Tibial nerve (tissue), 4 donors: ENCODE data around the gene SCN2B. TPM values are rescaled to one million over a fixed set of nuclear protein-coding genes. Genes with fewer than 3 reads are reported as not detected.

Experiments
- DNase-seq, 2 donors: peaks; one replicate each; pipeline ENCODE4 v3.0.0-alpha.2; 2019; ENCODE audit warnings: low spot score in 2 of 2
- H3K27ac ChIP-seq, 4 donors: fragments of 200-600 bp; sonication (generic) in 3 of 4; one replicate each; pipeline ENCODE4 v1.5.1; 2017 to 2019; ENCODE audit warnings: mild to moderate bottlenecking in 1 of 4
- H3K27me3 ChIP-seq, 2 donors: fragments of 200-600 bp; sonication (generic) in 1 of 2; one replicate each; pipeline versions ENCODE4 v1.5.1 to v1.6.0; 2017 to 2019
- H3K36me3 ChIP-seq, 3 donors: fragments of 200-600 bp; sonication (generic); one replicate each; pipeline ENCODE4 v1.5.1; 2018 to 2019
- H3K4me1 ChIP-seq, 4 donors: fragments of 200-600 bp; sonication (generic) in 3 of 4; one replicate each; pipeline ENCODE4 v1.5.1; 2017 to 2019
- H3K4me3 ChIP-seq, 4 donors: fragments of 200-600 bp; sonication (generic) in 3 of 4; one replicate each; pipeline ENCODE4 v1.5.1; 2017 to 2019; ENCODE audit warnings: mild to moderate bottlenecking in 1 of 4, moderate library complexity in 1 of 4
- H3K9me3 ChIP-seq, 4 donors: fragments of 200-600 bp; sonication (generic) in 3 of 4; one replicate each; pipeline ENCODE4 v1.5.1; 2017 to 2019
- EP300 ChIP-seq, 2 donors: sonication (generic); formaldehyde crosslinking; IDR thresholded peaks; one replicate each; pipeline ENCODE4 v1.6.1; 2017; ENCODE audit warnings: antibody characterized with exemption in 2 of 2, mild to moderate bottlenecking in 1 of 2
- POLR2A ChIP-seq, 2 donors: fragments of 450-650 bp; IDR thresholded peaks; one replicate each; pipeline ENCODE4 v1.6.1; 2017; ENCODE audit warnings: antibody characterized with exemption in 2 of 2, mild to moderate bottlenecking in 2 of 2, moderate library complexity in 2 of 2
- WGBS, 2 donors: methylation state at CpG; one replicate each; pipeline ENCODE4 v1.1.5; 2018; 5-methylcytosine and 5-hydroxymethylcytosine counted together
- total RNA-seq, 4 donors: library from RNA; depleted of rRNA; stranded (reverse); fragments of >200 nt; gene quantifications; one replicate each; pipeline ENCODE4 v1.1.0, GENCODE V29; 2016
- TF ChIP-seq, protein P1 (sequence below), 5 experiments: fragments of 200-600 bp in 3 of 5; fragments of 450-650 bp in 2 of 5; sonication (generic) in 3 of 5; IDR thresholded peaks; one replicate each; pipeline ENCODE4 v1.5.1; 2016 to 2019; ENCODE audit warnings: antibody characterized with exemption in 5 of 5, mild to moderate bottlenecking in 3 of 5, moderate library complexity in 2 of 5

Gene SCN2B
- total RNA-seq, 4 donors from 2014 or later: 0.78 to 1.3 (median 0.87) TPM; not detected in 1

DNA sequence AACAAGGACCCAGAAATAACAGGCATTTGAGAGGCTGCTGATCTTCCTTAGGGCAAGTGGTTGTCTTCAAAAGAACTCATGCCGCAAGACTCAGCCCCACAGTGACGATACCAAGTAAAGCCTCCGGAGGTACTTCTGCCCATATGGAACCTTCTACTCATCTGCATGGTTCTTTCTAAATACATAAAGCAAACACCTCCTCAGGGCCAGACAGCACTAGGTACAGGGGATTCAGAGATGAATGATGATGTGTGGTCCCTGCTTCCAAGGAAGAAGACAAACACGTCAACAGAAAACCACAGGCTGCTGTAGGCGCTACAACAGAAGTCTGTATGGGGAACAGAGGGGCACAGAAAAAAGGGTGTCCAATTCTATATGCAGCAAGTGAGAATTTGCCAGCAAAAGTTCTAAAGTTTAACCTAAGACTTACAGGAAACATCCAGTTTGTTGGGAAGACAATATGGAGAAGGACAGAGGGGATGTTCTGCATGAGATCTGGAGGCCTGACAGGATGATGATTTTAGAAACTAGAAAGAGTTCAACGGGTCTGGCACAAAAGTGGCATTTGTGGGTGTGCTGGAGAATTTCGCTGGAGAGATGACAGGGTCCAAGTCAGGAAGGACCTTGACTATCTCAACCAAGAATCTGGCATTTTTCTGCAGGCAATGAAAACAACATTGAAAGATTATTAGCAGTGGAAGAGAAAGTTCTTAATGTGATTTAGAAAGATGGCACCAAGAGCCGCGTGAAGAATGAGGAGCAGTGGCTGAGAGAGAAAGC is 24.7 kb upstream of the SCN2B start:
- TF ChIP-seq EP300 (IDR thresholded peaks at IDR 0.05): no peak
- peaks cover 0 to 9% (median 0%) of the 10 kb centered on the region in 4 donors for H3K4me1 ChIP-seq
- H3K36me3 ChIP-seq: no peaks in the 10 kb centered on the region
- no peak overlapping the region for H3K4me3 ChIP-seq
- DNase-seq: no peak
- H3K27me3 ChIP-seq: no peaks in the 10 kb centered on the region
- 90 to 94% methylated on average over 9 of the region's 9 CpGs for WGBS, 2 donors
- no peaks in the 10 kb centered on the region for H3K9me3 ChIP-seq
- no peak overlapping the region for H3K27ac ChIP-seq

DNA sequence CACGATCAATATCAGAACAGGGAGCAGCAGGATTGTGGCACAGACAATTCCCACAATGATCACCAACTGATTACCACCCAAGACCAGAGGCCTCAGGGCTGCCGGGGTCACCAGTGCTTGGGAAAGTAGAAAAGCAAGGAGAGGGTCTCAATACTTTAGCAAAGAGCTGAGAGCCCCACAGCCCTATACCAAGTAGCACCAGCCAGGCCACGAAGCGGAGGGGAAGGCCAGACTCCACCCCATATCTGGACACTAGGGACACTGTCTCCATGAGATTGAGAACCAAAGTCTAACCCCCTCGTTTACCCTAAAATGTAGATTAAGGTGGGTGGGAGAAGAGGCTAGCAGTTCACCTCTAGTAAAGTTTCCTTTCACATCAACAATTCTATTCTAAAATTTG is 24.1 kb upstream of the SCN2B start:
- no peak for DNase-seq
- Histone ChIP-seq H3K36me3 (no peaks in the 10 kb centered on the region), H3K27me3 (no peaks in the 10 kb centered on the region), H3K9me3 (no peaks in the 10 kb centered on the region), H3K27ac (no peak overlapping the region), H3K4me3 (no peak overlapping the region), H3K4me1 (peaks cover 0 to 11% (median 0%) of the 10 kb centered on the region in 4 donors)
- WGBS, 2 donors: 81 to 87% methylated on average over 5 of the region's 5 CpGs
- TF ChIP-seq, protein P1, sequence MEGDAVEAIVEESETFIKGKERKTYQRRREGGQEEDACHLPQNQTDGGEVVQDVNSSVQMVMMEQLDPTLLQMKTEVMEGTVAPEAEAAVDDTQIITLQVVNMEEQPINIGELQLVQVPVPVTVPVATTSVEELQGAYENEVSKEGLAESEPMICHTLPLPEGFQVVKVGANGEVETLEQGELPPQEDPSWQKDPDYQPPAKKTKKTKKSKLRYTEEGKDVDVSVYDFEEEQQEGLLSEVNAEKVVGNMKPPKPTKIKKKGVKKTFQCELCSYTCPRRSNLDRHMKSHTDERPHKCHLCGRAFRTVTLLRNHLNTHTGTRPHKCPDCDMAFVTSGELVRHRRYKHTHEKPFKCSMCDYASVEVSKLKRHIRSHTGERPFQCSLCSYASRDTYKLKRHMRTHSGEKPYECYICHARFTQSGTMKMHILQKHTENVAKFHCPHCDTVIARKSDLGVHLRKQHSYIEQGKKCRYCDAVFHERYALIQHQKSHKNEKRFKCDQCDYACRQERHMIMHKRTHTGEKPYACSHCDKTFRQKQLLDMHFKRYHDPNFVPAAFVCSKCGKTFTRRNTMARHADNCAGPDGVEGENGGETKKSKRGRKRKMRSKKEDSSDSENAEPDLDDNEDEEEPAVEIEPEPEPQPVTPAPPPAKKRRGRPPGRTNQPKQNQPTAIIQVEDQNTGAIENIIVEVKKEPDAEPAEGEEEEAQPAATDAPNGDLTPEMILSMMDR (IDR thresholded peaks at IDR 0.05): no peak
- TF ChIP-seq EP300 (IDR thresholded peaks at IDR 0.05) (no peak), POLR2A (IDR thresholded peaks at IDR 0.05) (no peak)

DNA sequence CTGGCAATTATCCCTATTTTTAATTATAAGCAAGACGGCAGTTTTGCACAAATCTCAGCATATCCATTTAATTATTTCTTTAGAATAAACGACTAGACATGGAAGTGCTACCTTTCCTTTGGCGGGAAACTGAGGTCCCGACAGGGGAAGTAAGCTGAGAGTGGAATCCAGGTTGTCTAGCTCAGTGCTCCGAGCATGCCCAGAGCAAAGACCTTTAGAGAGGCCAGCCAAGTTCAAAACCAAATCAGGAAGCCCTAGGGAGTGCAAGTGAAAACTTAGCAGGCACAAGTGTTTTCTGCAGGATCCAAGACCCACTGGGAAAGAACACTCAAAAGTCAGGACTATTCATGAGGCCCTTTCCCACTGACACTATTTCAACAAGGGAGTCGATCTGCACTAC is 22.7 kb upstream of the SCN2B start:
- Histone ChIP-seq H3K27ac (no peak overlapping the region), H3K4me1 (peaks cover 0 to 21% (median 6%) of the 10 kb centered on the region in 4 donors), H3K9me3 (no peaks in the 10 kb centered on the region), H3K4me3 (no peak overlapping the region), H3K27me3 (no peaks in the 10 kb centered on the region), H3K36me3 (no peaks in the 10 kb centered on the region)
- WGBS, 2 donors: 81 to 82% methylated on average over 6 of the region's 6 CpGs
- DNase-seq: no peak
- TF ChIP-seq, protein P1 (IDR thresholded peaks at IDR 0.05): no peak
- TF ChIP-seq EP300 (IDR thresholded peaks at IDR 0.05) (no peak), POLR2A (IDR thresholded peaks at IDR 0.05) (no peak)

DNA sequence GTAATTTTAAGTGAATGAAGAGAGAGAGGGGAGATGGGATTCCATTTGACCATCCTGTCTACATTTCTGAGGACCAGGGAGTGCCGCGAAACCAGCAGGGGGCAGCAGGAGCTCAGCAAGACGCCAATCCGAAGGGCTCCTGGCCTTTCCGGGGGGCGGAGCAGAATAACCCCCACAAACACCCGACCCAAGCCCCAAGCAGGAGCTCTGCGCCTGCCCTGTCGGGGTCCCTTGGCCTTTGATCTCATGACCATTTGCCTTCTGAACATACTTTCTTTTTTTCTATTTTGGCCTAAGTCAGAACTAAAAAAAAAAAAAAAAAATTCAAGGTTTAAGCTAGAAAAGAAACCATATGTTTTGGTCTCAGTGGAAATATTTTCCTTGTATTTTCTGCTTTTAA is 21.9 kb upstream of the SCN2B start:
- TF ChIP-seq, protein P1 (IDR thresholded peaks at IDR 0.05): peak; percentile 72 to 81 (median 77)
- no peak for TF ChIP-seq POLR2A (IDR thresholded peaks at IDR 0.05)
- WGBS, 2 donors: 1% methylated on average over 9 of the region's 9 CpGs
- no peak overlapping the region for H3K4me3 ChIP-seq
- H3K36me3 ChIP-seq: no peaks in the 10 kb centered on the region
- H3K27ac ChIP-seq: peak overlapping the region in 1 of 4 donors; percentile 11
- H3K27me3 ChIP-seq: no peaks in the 10 kb centered on the region
- peaks cover 0 to 21% (median 6%) of the 10 kb centered on the region in 4 donors for H3K4me1 ChIP-seq
- H3K9me3 ChIP-seq: no peaks in the 10 kb centered on the region
- DNase-seq: peak; percentile 49 to 75

DNA sequence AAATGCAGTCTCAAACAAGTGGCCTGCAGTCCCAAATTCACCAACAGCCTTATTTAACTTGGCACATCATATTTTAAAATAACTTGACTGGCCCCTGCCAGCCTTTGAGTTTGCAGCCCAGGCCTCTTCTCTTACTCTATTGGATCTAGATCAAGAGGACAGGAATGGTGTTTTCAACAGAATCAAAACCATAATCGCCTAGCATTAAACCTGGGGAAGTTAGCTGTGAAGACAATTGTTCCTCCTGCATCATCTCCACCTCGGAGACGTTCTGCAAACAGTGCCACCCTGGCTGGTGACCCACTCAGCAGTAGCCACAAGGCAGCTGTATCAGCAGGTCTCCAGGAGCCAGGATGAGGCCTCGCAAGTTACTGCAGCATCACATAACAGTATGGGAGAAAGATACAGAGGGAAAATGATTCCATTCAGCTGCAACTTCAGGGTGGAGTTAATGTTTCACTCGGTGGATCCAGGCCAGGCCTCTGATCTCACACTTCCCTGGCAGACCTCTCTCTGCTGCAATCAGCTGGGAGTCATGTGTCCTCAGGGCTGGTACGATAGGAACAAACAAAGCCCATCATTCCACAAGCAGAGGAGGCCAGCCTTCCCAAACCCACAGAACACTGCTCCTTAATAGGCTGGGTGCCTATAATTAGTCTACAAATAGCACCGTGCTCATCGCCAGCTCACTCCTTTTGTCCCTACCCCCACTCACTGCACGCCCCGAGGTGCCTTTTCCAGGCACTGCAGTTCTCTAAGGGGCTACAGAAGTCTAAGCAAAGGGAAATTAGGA is 18.6 kb upstream of the SCN2B start:
- peak overlapping the region in 1 of 4 donors; percentile 40 for H3K27ac ChIP-seq
- peak; percentile 48 to 86 for DNase-seq

More for the DNA sequence above, 18.6 kb upstream of the SCN2B start:
- Histone ChIP-seq H3K4me1 (peaks cover 0 to 21% (median 6%) of the 10 kb centered on the region in 4 donors), H3K9me3 (peaks cover 0 to 5% (median 0%) of the 10 kb centered on the region in 4 donors), H3K36me3 (no peaks in the 10 kb centered on the region), H3K4me3 (no peak overlapping the region), H3K27me3 (no peaks in the 10 kb centered on the region)
- TF ChIP-seq EP300 (IDR thresholded peaks at IDR 0.05) (peak in 1 of 2 donors; percentile 62), POLR2A (IDR thresholded peaks at IDR 0.05) (no peak)
- TF ChIP-seq, protein P1 (IDR thresholded peaks at IDR 0.05): no peak
- 34 to 40% methylated on average over 10 of the region's 10 CpGs for WGBS, 2 donors
